Endothelial cell of umbilical vein (primary cell): ENCODE data around the gene PIEZO2. TPM values are rescaled to one million over a fixed set of nuclear protein-coding genes. Genes with fewer than 3 reads are reported as not detected.
"Not testable (repeated sequence)": the region's sequence is repeated elsewhere in the genome, so short reads cannot be mapped to it uniquely, and the experiment has no call there.

Source experiments
- BruUV-seq: library from RNA; stranded (reverse); fragments of 400-500 nt; replicated peaks from 2 replicates; lab custom pipeline; 2021; lab: Mats Ljungman, UMichigan
- CTCF ChIA-PET: fragments of 300-600, 350-600 bp; sonication (Branson Sonifier 250); formaldehyde crosslinking; loops from one replicate; lab custom pipeline; 2021; ENCODE audit warnings: antibody characterized with exemption, inconsistent platforms; lab: Charles Lee
- POLR2A ChIA-PET: fragments of 300-600, 350-600 bp; sonication (Branson Sonifier 250); formaldehyde crosslinking; loops from one replicate; lab custom pipeline; 2021; ENCODE audit warnings: antibody characterized with exemption, inconsistent platforms; lab: Charles Lee
- DNase-seq: peaks from one replicate; pipeline ENCODE4 v3.0.0-alpha.2; 2011; ENCODE audit warnings: low read depth, low spot score
- FAIRE-seq: peaks from 2 replicates; lab custom pipeline; 2011; peaks lifted over from hg19 to GRCh38; lab: Jason Lieb, UNC
- H2AFZ ChIP-seq: 2 replicates; pipeline ENCODE4 v1.6.0; 2012; ENCODE audit warnings: low read depth, low read length, control low read depth, inconsistent platforms
- H3K27ac ChIP-seq: 2 replicates; pipeline ENCODE4 v1.5.1; 2011; ENCODE audit warnings: low read depth, mild to moderate bottlenecking, control low read depth, low read length, moderate library complexity; ENCODE audit not compliant: insufficient read depth
- H3K27me3 ChIP-seq, 2 experiments: 2 replicates each; pipeline versions ENCODE4 v1.6.0 to v1.6.1; 2011; ENCODE audit warnings: low read length in 2 of 2, mixed read lengths in 1 of 2; ENCODE audit not compliant: control insufficient read depth in 2 of 2, insufficient read depth in 2 of 2
- H3K36me3 ChIP-seq, 2 experiments: 2 replicates in 1 of 2; 3 replicates in 1 of 2; pipeline ENCODE4 v1.5.1; 2011; ENCODE audit warnings: low read length in 2 of 2, mild to moderate bottlenecking in 1 of 2, moderate library complexity in 1 of 2; ENCODE audit not compliant: control insufficient read depth in 2 of 2, insufficient read depth in 2 of 2; ENCODE audit errors: extremely low read depth in 1 of 2
- H3K4me1 ChIP-seq: 3 replicates; pipeline ENCODE4 v1.5.1; 2011; ENCODE audit warnings: mild to moderate bottlenecking, low read length; ENCODE audit not compliant: control insufficient read depth, insufficient read depth; ENCODE audit errors: extremely low read depth
- H3K4me2 ChIP-seq: 2 replicates; pipeline ENCODE4 v1.6.1; 2011; ENCODE audit warnings: low read length, control low read depth, mixed read lengths; ENCODE audit not compliant: insufficient read depth
- H3K4me3 ChIP-seq, 3 experiments: fragments of 200-600 bp in 1 of 3; sonication (generic), shearing (Covaris generic) in 1 of 3; replicated peaks in 1 of 3; 2 replicates each; pipeline ENCODE4 v1.5.1; 2011 to 2016; ENCODE audit warnings: control low read depth in 3 of 3, low read length in 3 of 3, mild to moderate bottlenecking in 2 of 3, inconsistent platforms in 1 of 3, low read depth in 1 of 3, moderate library complexity in 1 of 3; ENCODE audit not compliant: insufficient read depth in 1 of 3
- H3K79me2 ChIP-seq: 2 replicates; pipeline ENCODE4 v1.6.0; 2012; ENCODE audit warnings: low read length, inconsistent platforms; ENCODE audit not compliant: control insufficient read depth, insufficient read depth
- H3K9ac ChIP-seq: replicated peaks from 2 replicates; pipeline ENCODE3; 2011; ENCODE audit warnings: low read length, control low read depth; ENCODE audit not compliant: insufficient read depth; ENCODE audit errors: extremely low read depth
- H3K9me1 ChIP-seq: replicated peaks from 3 replicates; pipeline ENCODE4 v1.6.0; 2011; ENCODE audit warnings: mild to moderate bottlenecking, low read length; ENCODE audit not compliant: control insufficient read depth, insufficient read depth; ENCODE audit errors: extremely low read depth
- H3K9me3 ChIP-seq: replicated peaks from 2 replicates; pipeline ENCODE4 v1.5.1; 2012; ENCODE audit warnings: low read length, inconsistent platforms; ENCODE audit not compliant: control insufficient read depth, insufficient read depth
- H4K20me1 ChIP-seq: replicated peaks from 2 replicates; pipeline ENCODE3; 2011; ENCODE audit warnings: mild to moderate bottlenecking, low read length; ENCODE audit not compliant: control insufficient read depth, insufficient read depth; ENCODE audit errors: extremely low read depth
- EZH2 ChIP-seq: IDR thresholded peaks from 2 replicates; pipeline ENCODE4 v1.6.1; 2012; ENCODE audit warnings: borderline replicate concordance, low read depth, mild to moderate bottlenecking, moderate library complexity, low read length, inconsistent platforms; ENCODE audit not compliant: severe bottlenecking
- FOS ChIP-seq: IDR thresholded peaks from 2 replicates; pipeline ENCODE4 v1.6.1; 2011; ENCODE audit warnings: mild to moderate bottlenecking, low read length, moderate library complexity, borderline replicate concordance; ENCODE audit not compliant: insufficient read depth
- GATA2 ChIP-seq: IDR thresholded peaks from 2 replicates; pipeline ENCODE4 v1.7.0; 2011; ENCODE audit warnings: low read depth, mild to moderate bottlenecking, moderate library complexity, mixed read lengths, low read length; ENCODE audit not compliant: insufficient read length, insufficient read depth
- MYC ChIP-seq: IDR thresholded peaks from one replicate; pipeline ENCODE4 v1.6.1; 2011; ENCODE audit warnings: mild to moderate bottlenecking, low read depth, low read length
- POLR2A ChIP-seq: IDR thresholded peaks from 2 replicates; pipeline ENCODE4 v1.6.1; 2012; ENCODE audit warnings: low read depth, mild to moderate bottlenecking, control low read depth, low read length
- POLR2AphosphoS5 ChIP-seq: IDR thresholded peaks from 2 replicates; pipeline ENCODE4 v1.6.1; 2012; ENCODE audit warnings: low read depth, mild to moderate bottlenecking, control low read depth, low read length, moderate library complexity; ENCODE audit not compliant: insufficient read depth
- dilution Hi-C: fragments of 300-500 bp; cut with MboI; formaldehyde crosslinking; loops from one replicate; pipeline ENCODE4 v1.15.0; 2019; ENCODE audit warnings: low sequenced_read_pairs; ENCODE audit not compliant: extremely low pct_ligation_motif_present
- intact Hi-C: fragments of 100-400 bp; cut with micrococcal nuclease; formaldehyde crosslinking; loops from one replicate; pipeline ENCODE4 v1.10.0; 2022
- polyA plus RNA-seq, 4 experiments: library from polyadenylated mRNA; depleted of rRNA in 3 of 4; stranded (reverse) in 3 of 4; unstranded in 1 of 4; fragments of >200 nt; gene quantifications; 2 replicates each; pipeline versions ENCODE4 v1.2.1 to v1.2.3, GENCODE V29; 2011 to 2012; ENCODE audit warnings: missing spikeins in 1 of 4
- total RNA-seq: library from RNA; stranded (reverse); gene quantifications from 2 replicates; pipeline ENCODE4 v1.2.3, GENCODE V29; 2021
- TF ChIP-seq, protein P1 (sequence below): IDR thresholded peaks from 2 replicates; pipeline ENCODE4 v1.6.1; 2011; ENCODE audit not compliant: insufficient read depth, insufficient read length
- TF ChIP-seq, protein P2 (sequence below), 2 donors: IDR thresholded peaks; 1 replicate in 1 of 2; 2 replicates in 1 of 2; pipeline ENCODE4 v1.5.1; 2011; ENCODE audit warnings: low read length in 2 of 2, mild to moderate bottlenecking in 2 of 2, moderate library complexity in 2 of 2, control low read depth in 1 of 2, inconsistent platforms in 1 of 2, low read depth in 1 of 2; ENCODE audit not compliant: insufficient read depth in 1 of 2; ENCODE audit errors: extremely low read depth in 1 of 2

The PIEZO2 gene
- total and polyA plus RNA-seq, 2 donors (not counting 3 experiments of a cell fraction or from before 2014, with no cell fraction given), result 1.7 to 11.2 TPM

DNA sequence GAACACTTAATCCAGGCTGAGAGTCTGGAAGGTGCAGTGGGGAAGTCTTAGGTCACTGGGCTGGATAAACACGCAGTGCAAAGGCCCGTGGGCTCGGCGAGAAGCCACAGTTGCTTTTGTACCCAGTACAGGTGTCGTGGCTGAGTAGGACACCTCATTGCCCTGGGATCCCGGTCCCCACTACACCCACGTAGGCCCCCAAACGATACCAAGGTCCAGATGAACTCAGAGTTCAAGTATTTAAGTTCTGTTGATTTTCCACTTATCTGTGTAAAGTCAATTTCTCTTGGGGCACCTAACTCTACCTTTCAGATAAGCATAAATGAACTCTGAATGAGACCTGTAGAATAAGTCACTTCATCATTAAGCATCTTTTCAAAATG, 302.0 kb downstream of the PIEZO2 start:
- Histone ChIP-seq H3K27me3 (no peaks in the 10 kb centered on the region), H3K9ac (no peak overlapping the region), H3K36me3 (no peaks in the 10 kb centered on the region), H3K9me3 (no peaks in the 10 kb centered on the region), H4K20me1 (no peaks in the 10 kb centered on the region), H3K4me2 (no peak overlapping the region), H3K4me3 (no peak overlapping the region), H3K27ac (no peak overlapping the region), H3K79me2 (no peaks in the 10 kb centered on the region), H3K9me1 (no peaks in the 10 kb centered on the region), H2AFZ (no peak overlapping the region), H3K4me1 (peaks cover 10% of the 10 kb centered on the region)
- ChIA-PET POLR2A (no interaction called here), CTCF (interaction anchor here (7.9 kb wide), 1 partner anchor 192 kb away, joined by 320 read pairs; no protein-coding TSS in a partner anchor)
- FAIRE-seq (no peak), DNase-seq (no peak)
- no TSS peak for BruUV-seq
- intact Hi-C loops, result no loop called here
- dilution Hi-C loops, result no loop called here
- TF ChIP-seq POLR2A, result no peak
- TF ChIP-seq, protein P1, sequence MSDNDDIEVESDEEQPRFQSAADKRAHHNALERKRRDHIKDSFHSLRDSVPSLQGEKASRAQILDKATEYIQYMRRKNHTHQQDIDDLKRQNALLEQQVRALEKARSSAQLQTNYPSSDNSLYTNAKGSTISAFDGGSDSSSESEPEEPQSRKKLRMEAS, result no peak
- TF ChIP-seq MYC, result no peak
- TF ChIP-seq, protein P2, sequence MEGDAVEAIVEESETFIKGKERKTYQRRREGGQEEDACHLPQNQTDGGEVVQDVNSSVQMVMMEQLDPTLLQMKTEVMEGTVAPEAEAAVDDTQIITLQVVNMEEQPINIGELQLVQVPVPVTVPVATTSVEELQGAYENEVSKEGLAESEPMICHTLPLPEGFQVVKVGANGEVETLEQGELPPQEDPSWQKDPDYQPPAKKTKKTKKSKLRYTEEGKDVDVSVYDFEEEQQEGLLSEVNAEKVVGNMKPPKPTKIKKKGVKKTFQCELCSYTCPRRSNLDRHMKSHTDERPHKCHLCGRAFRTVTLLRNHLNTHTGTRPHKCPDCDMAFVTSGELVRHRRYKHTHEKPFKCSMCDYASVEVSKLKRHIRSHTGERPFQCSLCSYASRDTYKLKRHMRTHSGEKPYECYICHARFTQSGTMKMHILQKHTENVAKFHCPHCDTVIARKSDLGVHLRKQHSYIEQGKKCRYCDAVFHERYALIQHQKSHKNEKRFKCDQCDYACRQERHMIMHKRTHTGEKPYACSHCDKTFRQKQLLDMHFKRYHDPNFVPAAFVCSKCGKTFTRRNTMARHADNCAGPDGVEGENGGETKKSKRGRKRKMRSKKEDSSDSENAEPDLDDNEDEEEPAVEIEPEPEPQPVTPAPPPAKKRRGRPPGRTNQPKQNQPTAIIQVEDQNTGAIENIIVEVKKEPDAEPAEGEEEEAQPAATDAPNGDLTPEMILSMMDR (IDR thresholded peaks at IDR 0.05; ENCODE audit: extremely low read depth in 1 of 2, insufficient read depth in 1 of 2, low read depth in 1 of 2, low read length in 2 of 2), result no peak
- TF ChIP-seq FOS, result no peak

DNA sequence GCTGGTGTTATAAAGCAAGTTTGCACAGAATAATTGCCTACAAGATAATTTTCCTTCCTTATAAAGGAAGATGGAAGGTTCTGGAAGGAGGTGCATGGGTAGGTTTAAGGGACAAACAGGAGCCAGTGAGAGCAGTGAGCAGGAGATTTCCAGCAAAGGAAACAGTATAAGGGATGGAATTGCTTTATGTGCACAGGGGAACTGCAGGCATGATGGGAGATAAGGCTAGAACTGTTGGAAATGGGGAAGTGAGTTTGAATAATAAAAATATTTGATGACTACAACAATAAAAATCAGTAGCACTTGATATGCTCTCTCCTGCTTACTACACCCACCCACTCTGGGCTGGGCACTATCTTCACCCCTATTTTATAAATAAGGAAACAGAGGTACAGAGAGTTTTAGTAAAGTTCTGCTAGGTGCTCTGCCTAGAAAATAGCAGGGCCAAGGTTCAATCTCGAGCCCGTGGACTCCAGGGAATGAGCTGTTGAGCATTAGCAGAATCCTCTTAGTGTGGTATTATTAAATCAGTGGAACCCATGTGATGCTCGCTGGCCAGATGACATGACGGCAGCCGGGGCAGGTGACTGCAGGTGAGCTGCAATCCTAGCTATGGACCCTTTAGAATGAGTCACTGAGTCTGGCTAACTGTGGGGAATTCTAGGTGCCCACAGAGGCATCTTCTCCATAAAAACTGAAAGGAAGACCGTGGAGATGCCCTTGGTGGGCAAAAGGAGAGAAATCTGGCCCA, 302.5 kb downstream of the PIEZO2 start:
- BruUV-seq, result no TSS peak
- no peaks in the 10 kb centered on the region for H4K20me1 ChIP-seq
- no peak overlapping the region for H2AFZ ChIP-seq
- no peaks in the 10 kb centered on the region for H3K79me2 ChIP-seq
- ChIA-PET POLR2A (no interaction called here), CTCF (no interaction called here)
- H3K4me1 ChIP-seq, result peaks cover 10% of the 10 kb centered on the region
- TF ChIP-seq MYC, result no peak
- TF ChIP-seq GATA2, result no peak
- TF ChIP-seq POLR2A, result no peak
- TF ChIP-seq POLR2AphosphoS5, result no peak
- TF ChIP-seq EZH2, result no peak
- H3K9me3 ChIP-seq, result no peaks in the 10 kb centered on the region
- H3K36me3 ChIP-seq, result no peaks in the 10 kb centered on the region
- dilution Hi-C loops, result no loop called here
- H3K4me3 ChIP-seq, result no peak overlapping the region
- no peak overlapping the region for H3K27ac ChIP-seq
- H3K27me3 ChIP-seq, result no peaks in the 10 kb centered on the region
- no peak overlapping the region for H3K9ac ChIP-seq
- H3K9me1 ChIP-seq, result no peaks in the 10 kb centered on the region
- DNase-seq (no peak), FAIRE-seq (no peak)
- intact Hi-C loops, result no loop called here
- H3K4me2 ChIP-seq, result no peak overlapping the region

DNA sequence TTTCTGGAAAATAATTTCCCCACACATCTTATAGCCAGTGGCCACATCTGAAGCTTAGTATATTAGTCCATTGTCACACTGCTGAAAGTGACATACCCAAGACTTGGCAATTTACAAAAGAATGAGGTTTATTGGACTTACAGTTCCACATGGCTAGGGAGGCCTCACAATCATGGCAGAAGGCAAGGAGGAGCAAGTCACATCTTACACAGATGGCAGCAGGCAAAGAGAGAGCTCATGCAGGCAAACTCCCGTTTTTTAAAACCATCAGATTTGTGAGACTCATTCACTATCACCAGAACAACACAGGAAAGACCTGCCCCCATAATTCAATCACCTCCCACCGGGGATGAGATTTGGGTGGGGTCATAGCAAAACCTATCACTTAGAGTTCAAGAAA, 303.3 kb downstream of the PIEZO2 start:
- FAIRE-seq, BruUV-seq, dilution Hi-C loops: not testable (repeated sequence)

More for the DNA sequence above, 303.3 kb downstream of the PIEZO2 start:
- intact Hi-C loops, H3K9ac ChIP-seq, CTCF ChIA-PET, POLR2A ChIA-PET, H3K4me3 ChIP-seq, H3K9me1 ChIP-seq, H3K4me2 ChIP-seq, H2AFZ ChIP-seq, H3K36me3 ChIP-seq, DNase-seq, H4K20me1 ChIP-seq, H3K27ac ChIP-seq, H3K9me3 ChIP-seq, H3K4me1 ChIP-seq, H3K79me2 ChIP-seq, H3K27me3 ChIP-seq: not testable (repeated sequence)
